Astrocyte (in vitro differentiated cells and primary cell): ENCODE results near the gene KIF3C. TPM values are rescaled to one million over a fixed set of nuclear protein-coding genes. Genes with fewer than 3 reads are reported as not detected.
A peak's percentile ranks its signal among the peaks of the same experiment; 100 is the strongest.

Experiments used
- DNase-seq: peaks from one replicate; pipeline ENCODE4 v3.0.0-alpha.2; 2010; ENCODE audit warnings: low read depth
- FAIRE-seq: peaks from 2 replicates; lab custom pipeline; 2011; peaks lifted over from hg19 to GRCh38; lab: Jason Lieb, UNC
- H2AFZ ChIP-seq: 2 replicates; pipeline ENCODE4 v1.6.0; 2012; ENCODE audit warnings: low read depth, low read length, inconsistent platforms
- H3K27ac ChIP-seq: 2 replicates; pipeline ENCODE4 v1.5.1; 2011; ENCODE audit warnings: low read depth, low read length, inconsistent platforms
- H3K27me3 ChIP-seq: 2 replicates; pipeline ENCODE4 v1.6.0; 2011; ENCODE audit warnings: low read length, inconsistent platforms; ENCODE audit not compliant: insufficient read depth
- H3K36me3 ChIP-seq: 2 replicates; pipeline ENCODE4 v1.5.1; 2011; ENCODE audit warnings: low read length, inconsistent platforms; ENCODE audit not compliant: insufficient read depth
- H3K4me1 ChIP-seq: 2 replicates; pipeline ENCODE4 v1.5.1; 2011; ENCODE audit warnings: low read length, inconsistent platforms; ENCODE audit not compliant: insufficient read depth
- H3K4me2 ChIP-seq: 2 replicates; pipeline ENCODE4 v1.6.0; 2012; ENCODE audit warnings: low read length, inconsistent platforms
- H3K4me3 ChIP-seq: 2 replicates; pipeline ENCODE4 v1.5.1; 2011; ENCODE audit warnings: low read depth, mild to moderate bottlenecking, low read length, inconsistent platforms; ENCODE audit not compliant: insufficient read depth
- H3K79me2 ChIP-seq: 2 replicates; pipeline ENCODE4 v1.6.0; 2012; ENCODE audit warnings: mild to moderate bottlenecking, low read length, inconsistent platforms; ENCODE audit not compliant: insufficient read depth
- H3K9ac ChIP-seq: 2 replicates; pipeline ENCODE4 v1.6.0; 2012; ENCODE audit warnings: mild to moderate bottlenecking, low read length, inconsistent platforms
- H3K9me3 ChIP-seq: 2 replicates; pipeline ENCODE4 v1.5.1; 2012; ENCODE audit warnings: low read depth, mild to moderate bottlenecking, low read length, inconsistent platforms; ENCODE audit not compliant: insufficient read depth
- H4K20me1 ChIP-seq: 2 replicates; pipeline ENCODE4 v1.6.0; 2012; ENCODE audit warnings: low read length, inconsistent platforms; ENCODE audit not compliant: insufficient read depth
- H3K27ac Mint-ChIP-seq: one replicate; pipeline ENCODE4 v1.8.0; 2021; ENCODE audit warnings: mild to moderate bottlenecking, mixed read lengths; ENCODE audit not compliant: unreplicated experiment
- H3K27me3 Mint-ChIP-seq: one replicate; pipeline ENCODE4 v1.8.0; 2021; ENCODE audit warnings: low read depth, mixed read lengths; ENCODE audit not compliant: unreplicated experiment
- H3K36me3 Mint-ChIP-seq: one replicate; pipeline ENCODE4 v1.8.0; 2021; ENCODE audit warnings: low read depth, mixed read lengths; ENCODE audit not compliant: unreplicated experiment
- H3K4me1 Mint-ChIP-seq: one replicate; pipeline ENCODE4 v1.8.0; 2021; ENCODE audit warnings: low read depth, mixed read lengths; ENCODE audit not compliant: unreplicated experiment
- H3K4me3 Mint-ChIP-seq: one replicate; pipeline ENCODE4 v1.8.0; 2021; ENCODE audit warnings: mild to moderate bottlenecking, moderate library complexity, mixed read lengths; ENCODE audit not compliant: unreplicated experiment
- H3K9me3 Mint-ChIP-seq: one replicate; pipeline ENCODE4 v1.8.0; 2021; ENCODE audit warnings: mild to moderate bottlenecking, mixed read lengths; ENCODE audit not compliant: unreplicated experiment
- EZH2 ChIP-seq: IDR thresholded peaks from 2 replicates; pipeline ENCODE4 v1.6.1; 2012; ENCODE audit warnings: mild to moderate bottlenecking, low read length, inconsistent platforms; ENCODE audit not compliant: insufficient read depth
- total RNA-seq: library from RNA; stranded (reverse); gene quantifications from 2 replicates; pipeline ENCODE4 v1.2.1, GENCODE V29; 2021
- TF ChIP-seq, protein P1 (sequence below): IDR thresholded peaks from 2 replicates; pipeline ENCODE4 v1.5.1; 2011; ENCODE audit warnings: low read depth, mild to moderate bottlenecking, inconsistent platforms, low read length, moderate library complexity; ENCODE audit not compliant: insufficient read depth

KIF3C gene
- total RNA-seq, 1 donor from 2014 or later: 38.7 TPM

DNA sequence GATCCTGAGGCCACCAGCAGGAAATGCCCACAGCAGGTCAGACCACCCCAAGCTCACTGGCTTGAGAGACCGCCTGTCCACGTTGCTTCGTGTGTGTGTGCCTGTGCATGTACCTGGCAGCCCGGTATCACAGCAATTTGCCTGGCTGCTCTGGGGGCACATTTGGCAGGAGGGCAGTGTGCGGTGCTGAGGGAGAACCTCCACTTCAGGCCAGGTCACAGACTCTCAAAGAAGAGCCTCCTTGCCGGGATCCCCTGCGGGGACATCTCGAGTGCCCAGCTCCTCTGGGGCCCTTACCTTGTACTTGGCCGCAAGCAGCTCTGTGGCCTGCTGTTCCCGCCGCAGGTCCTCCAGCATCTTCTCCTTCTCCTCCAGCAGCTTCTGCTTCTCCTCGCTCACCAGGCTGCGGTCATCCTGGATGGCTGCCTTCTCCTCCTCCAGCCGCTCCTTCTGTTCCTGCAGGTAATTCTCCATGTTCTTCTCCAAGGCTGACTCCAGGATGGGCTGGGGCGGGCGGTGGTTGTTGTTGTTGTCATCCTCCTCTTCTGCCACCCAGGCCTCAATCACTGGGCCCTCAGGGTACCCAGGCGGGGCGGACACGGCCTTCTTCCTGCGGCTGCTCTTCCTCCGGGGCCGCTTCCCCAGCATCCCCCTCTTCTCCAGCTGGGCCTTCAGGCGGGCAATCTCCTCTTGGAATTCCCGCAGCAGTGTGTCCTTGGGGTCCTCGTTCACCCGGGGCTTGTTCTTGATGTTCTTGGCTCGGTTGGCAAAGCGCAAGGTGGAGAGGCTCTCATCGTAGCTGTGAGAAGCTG is 2.0 kb downstream of the KIF3C start:
- Histone ChIP-seq H3K27ac (no peak overlapping the region), H3K27me3 (no peaks in the 10 kb centered on the region), H3K4me3 (peak overlapping the region; percentile 11), H3K4me2 (peak overlapping the region; percentile 84), H4K20me1 (peaks cover 25% of the 10 kb centered on the region), H2AFZ (no peak overlapping the region), H3K4me1 (peaks cover 45% of the 10 kb centered on the region), H3K9ac (no peak overlapping the region), H3K79me2 (peaks cover 58% of the 10 kb centered on the region), H3K36me3 (no peaks in the 10 kb centered on the region), H3K9me3 (no peaks in the 10 kb centered on the region)
- DNase-seq (no peak), FAIRE-seq (no peak)
- peaks cover 26% of the 10 kb centered on the region for H3K36me3 Mint-ChIP-seq
- H3K27ac Mint-ChIP-seq: no peak overlapping the region
- peaks cover 46% of the 10 kb centered on the region for H3K4me1 Mint-ChIP-seq
- no peaks in the 10 kb centered on the region for H3K9me3 Mint-ChIP-seq
- no peaks in the 10 kb centered on the region for H3K27me3 Mint-ChIP-seq
- no peak for TF ChIP-seq EZH2
- TF ChIP-seq, protein P1, sequence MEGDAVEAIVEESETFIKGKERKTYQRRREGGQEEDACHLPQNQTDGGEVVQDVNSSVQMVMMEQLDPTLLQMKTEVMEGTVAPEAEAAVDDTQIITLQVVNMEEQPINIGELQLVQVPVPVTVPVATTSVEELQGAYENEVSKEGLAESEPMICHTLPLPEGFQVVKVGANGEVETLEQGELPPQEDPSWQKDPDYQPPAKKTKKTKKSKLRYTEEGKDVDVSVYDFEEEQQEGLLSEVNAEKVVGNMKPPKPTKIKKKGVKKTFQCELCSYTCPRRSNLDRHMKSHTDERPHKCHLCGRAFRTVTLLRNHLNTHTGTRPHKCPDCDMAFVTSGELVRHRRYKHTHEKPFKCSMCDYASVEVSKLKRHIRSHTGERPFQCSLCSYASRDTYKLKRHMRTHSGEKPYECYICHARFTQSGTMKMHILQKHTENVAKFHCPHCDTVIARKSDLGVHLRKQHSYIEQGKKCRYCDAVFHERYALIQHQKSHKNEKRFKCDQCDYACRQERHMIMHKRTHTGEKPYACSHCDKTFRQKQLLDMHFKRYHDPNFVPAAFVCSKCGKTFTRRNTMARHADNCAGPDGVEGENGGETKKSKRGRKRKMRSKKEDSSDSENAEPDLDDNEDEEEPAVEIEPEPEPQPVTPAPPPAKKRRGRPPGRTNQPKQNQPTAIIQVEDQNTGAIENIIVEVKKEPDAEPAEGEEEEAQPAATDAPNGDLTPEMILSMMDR: no peak
- H3K4me3 Mint-ChIP-seq: peak overlapping the region; percentile 84

DNA sequence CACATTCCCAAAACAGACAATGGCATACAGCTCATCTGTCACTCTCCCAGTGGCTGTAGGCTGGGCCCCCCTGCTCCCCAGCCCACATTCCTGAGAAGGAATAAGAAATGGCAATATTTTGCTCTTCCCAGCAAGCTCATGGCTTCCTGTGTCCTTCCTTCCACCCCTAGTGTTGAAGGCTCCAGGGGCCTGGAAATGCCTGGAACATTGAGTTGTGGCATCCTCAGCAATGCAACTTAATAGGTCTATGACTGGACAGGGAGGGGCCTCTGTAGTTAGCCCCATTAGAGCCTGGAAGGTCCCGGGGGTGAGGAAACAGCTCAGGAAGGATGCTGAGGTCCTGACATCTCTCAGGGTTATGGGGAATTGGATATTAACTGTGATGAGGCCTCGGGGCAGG is 3.3 kb downstream of the KIF3C start:
- H3K27me3 ChIP-seq: no peaks in the 10 kb centered on the region
- no peak overlapping the region for H3K4me3 ChIP-seq
- Mint-ChIP-seq H3K4me1 (peaks cover 48% of the 10 kb centered on the region), H3K27ac (peak overlapping the region; percentile 9), H3K4me3 (peak overlapping the region; percentile 72), H3K27me3 (no peaks in the 10 kb centered on the region), H3K36me3 (peaks cover 27% of the 10 kb centered on the region), H3K9me3 (no peaks in the 10 kb centered on the region)
- FAIRE-seq (no peak), DNase-seq (no peak)
- TF ChIP-seq, protein P1: no peak
- no peak for TF ChIP-seq EZH2
- no peaks in the 10 kb centered on the region for H3K36me3 ChIP-seq
- no peak overlapping the region for H3K27ac ChIP-seq
- H3K4me1 ChIP-seq: peaks cover 45% of the 10 kb centered on the region
- H3K9me3 ChIP-seq: no peaks in the 10 kb centered on the region
- H2AFZ ChIP-seq: no peak overlapping the region
- no peak overlapping the region for H3K9ac ChIP-seq
- peak overlapping the region; percentile 84 for H3K4me2 ChIP-seq
- H4K20me1 ChIP-seq: peaks cover 25% of the 10 kb centered on the region
- H3K79me2 ChIP-seq: peaks cover 65% of the 10 kb centered on the region

DNA sequence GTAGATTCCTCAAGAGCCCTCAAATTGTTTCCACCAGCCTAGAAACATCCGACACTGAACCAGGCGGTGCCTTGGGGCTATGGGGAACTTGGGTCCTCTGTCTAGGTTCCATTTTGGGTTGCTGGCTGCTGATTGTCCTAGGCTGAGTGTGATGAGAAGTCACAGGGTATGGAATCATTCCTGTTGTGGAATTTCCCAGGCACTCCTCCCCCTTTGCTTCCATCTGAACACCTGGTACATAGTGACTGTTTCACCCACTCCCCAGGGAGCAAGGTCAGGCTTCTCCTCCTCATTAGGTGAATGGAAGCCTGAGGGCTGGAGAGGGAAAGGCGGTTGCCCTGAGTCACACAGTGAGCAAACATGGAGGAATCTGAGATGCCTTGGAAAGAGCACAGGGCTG is 4.5 kb downstream of the KIF3C start:
- Mint-ChIP-seq H3K36me3 (peaks cover 24% of the 10 kb centered on the region), H3K9me3 (no peaks in the 10 kb centered on the region), H3K27ac (peak overlapping the region; percentile 87), H3K4me1 (peaks cover 45% of the 10 kb centered on the region), H3K4me3 (peak overlapping the region; percentile 36), H3K27me3 (no peaks in the 10 kb centered on the region)
- H3K36me3 ChIP-seq: no peaks in the 10 kb centered on the region
- no peak overlapping the region for H2AFZ ChIP-seq
- DNase-seq (peak; percentile 46), FAIRE-seq (no peak)
- peaks cover 25% of the 10 kb centered on the region for H4K20me1 ChIP-seq
- H3K79me2 ChIP-seq: peaks cover 68% of the 10 kb centered on the region
- TF ChIP-seq, protein P1: no peak
- TF ChIP-seq EZH2: no peak
- peak overlapping the region; percentile 84 for H3K4me2 ChIP-seq
- H3K9ac ChIP-seq: peak overlapping the region; percentile 47
- H3K4me3 ChIP-seq: peak overlapping the region; percentile 26
- no peaks in the 10 kb centered on the region for H3K9me3 ChIP-seq
- H3K27me3 ChIP-seq: no peaks in the 10 kb centered on the region
- H3K27ac ChIP-seq: peak overlapping the region; percentile 76
- peaks cover 45% of the 10 kb centered on the region for H3K4me1 ChIP-seq
